HUES48 (cell line): ENCODE data around the gene TMEM191C.
"Not testable (repeated sequence)": the region's sequence is repeated elsewhere in the genome, so short reads cannot be mapped to it uniquely, and the experiment has no call there.

ENCODE experiments used
- H3K27ac ChIP-seq: one replicate; pipeline ENCODE4 v1.7.0; 2013; ENCODE audit warnings: low read depth, low read length, inconsistent platforms
- H3K27me3 ChIP-seq: 2 replicates; pipeline ENCODE4 v1.6.1; 2013; ENCODE audit warnings: mild to moderate bottlenecking, low read length; ENCODE audit not compliant: control insufficient read depth, insufficient read depth
- H3K36me3 ChIP-seq: 2 replicates; pipeline ENCODE4 v1.6.1; 2013; ENCODE audit warnings: low read length; ENCODE audit not compliant: control insufficient read depth, insufficient read depth
- H3K4me1 ChIP-seq: 2 replicates; pipeline ENCODE4 v1.6.1; 2013; ENCODE audit warnings: mild to moderate bottlenecking, low read length; ENCODE audit not compliant: control insufficient read depth, insufficient read depth
- H3K4me3 ChIP-seq: 2 replicates; pipeline ENCODE4 v1.5.1; 2013; ENCODE audit warnings: mild to moderate bottlenecking, low read depth, low read length
- H3K9ac ChIP-seq: 2 replicates; pipeline ENCODE4 v1.6.1; 2013; ENCODE audit warnings: mild to moderate bottlenecking, low read depth, low read length, moderate library complexity
- H3K9me3 ChIP-seq: 2 replicates; pipeline ENCODE4 v1.6.1; 2013; ENCODE audit warnings: low read length; ENCODE audit not compliant: control insufficient read depth, insufficient read depth

TMEM191C gene

DNA sequence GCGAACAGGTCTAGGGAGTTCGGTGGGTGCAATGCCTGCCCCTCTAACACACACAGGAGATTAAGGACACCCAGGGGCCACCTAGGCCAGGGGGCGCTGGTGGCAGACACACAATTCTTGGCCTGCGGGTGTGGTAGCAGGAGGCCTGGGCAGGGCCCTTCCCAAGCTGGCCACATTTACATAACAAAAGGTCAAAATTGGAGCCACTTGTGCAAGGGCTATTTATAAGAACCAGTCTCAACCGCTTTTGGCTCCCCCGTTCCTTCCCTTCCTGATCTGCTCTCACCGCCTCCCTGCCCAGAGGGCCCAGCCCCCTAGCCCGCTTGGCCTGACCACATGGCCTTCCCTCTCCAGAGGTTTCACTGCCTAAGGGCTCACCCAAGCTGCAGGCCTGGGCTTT lies 25.1 kb downstream of the TMEM191C start:
- not testable (repeated sequence) for H3K36me3 ChIP-seq, H3K4me1 ChIP-seq, H3K9me3 ChIP-seq, H3K27me3 ChIP-seq, H3K27ac ChIP-seq, H3K4me3 ChIP-seq, H3K9ac ChIP-seq

DNA sequence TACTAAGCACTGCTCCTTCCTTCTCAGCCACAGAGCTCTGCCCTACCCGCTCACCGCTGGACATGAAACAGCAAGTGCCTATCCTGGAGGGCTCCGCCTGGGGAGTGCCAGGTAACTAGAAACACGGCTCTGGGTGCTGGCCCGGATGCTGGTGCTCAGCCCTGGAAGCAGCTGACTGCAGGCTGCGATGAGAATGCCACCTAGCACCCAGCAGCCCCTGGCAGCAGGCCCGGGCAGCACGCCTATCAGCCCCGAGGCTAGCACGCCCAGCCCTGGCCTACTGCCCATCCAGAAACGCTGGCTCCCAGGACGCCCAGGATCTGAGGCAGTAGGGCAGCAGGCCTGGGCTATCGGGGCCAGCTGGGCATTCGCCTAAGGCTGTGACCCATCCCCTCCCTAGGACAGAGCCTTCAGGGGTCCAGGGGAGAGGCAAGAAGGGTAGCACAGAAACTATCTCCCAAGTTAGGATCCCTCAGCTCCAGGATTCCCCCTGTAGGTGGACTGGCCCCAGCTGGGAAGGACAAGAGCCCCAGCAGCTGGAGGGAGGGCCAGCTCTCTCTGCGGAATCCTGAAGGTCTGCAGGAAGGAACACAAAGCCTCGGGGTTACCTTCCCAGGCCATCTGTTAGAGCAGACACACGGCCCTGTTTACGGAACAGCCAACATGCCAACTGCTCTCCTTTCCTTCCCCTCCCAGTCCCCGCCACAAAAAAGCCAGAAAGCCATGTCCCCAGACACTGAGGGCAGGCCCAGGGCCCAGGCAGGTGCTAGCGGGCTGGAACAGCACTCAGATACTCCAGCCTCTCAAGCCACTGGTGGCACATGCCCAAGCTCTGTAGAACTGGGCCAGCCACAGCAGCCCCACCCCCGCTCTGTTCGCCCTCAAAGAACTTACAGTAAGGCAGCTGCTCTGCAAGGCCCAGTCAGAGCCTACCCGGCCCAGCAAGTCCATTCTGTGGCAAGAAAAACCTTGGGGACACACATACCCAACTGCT lies 26.9 kb downstream of the TMEM191C start:
- H3K4me1 ChIP-seq, H3K9me3 ChIP-seq, H3K36me3 ChIP-seq, H3K9ac ChIP-seq, H3K4me3 ChIP-seq, H3K27ac ChIP-seq, H3K27me3 ChIP-seq: not testable (repeated sequence)

DNA sequence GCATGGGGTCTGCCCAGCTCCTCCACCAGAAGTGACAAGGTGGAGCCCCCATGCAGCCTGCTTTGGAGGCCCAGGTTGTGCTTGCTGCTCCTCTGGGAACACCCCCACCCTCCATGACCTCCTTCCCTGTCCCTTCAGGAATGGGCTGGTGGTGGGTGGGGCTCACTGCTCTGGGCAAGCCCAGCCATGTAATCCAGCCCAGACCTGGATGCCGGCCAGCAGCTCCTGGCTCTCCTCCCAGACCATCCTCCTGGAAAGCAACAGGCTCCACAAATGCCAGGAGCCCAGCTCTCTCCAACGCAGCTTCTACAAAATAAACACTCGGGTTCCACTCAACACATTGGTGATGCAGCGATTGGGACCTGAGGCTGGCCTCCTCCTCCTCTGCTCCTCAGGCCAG lies 30.8 kb downstream of the TMEM191C start:
- H3K27ac ChIP-seq, H3K36me3 ChIP-seq, H3K4me1 ChIP-seq, H3K9me3 ChIP-seq, H3K4me3 ChIP-seq, H3K27me3 ChIP-seq, H3K9ac ChIP-seq: not testable (repeated sequence)

DNA sequence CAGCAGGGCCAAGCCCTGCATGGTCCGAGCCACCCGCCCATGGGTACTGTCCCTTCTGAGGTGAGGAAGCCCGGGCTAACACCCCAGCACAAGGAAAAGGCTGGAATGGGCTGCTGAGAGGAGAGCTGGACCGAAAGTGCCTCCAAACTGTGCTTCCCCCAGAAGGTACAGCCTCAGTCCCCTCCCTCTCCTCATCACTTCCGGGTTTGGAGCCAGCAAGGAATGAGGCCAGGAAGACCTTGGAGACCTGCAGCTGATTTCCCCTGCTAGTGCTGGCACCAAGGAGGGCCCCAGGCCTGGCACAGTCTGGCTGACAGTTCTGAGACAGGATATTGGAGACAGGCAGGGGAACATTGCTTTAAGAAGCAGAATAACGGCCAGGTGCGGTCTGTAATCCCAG lies 31.3 kb downstream of the TMEM191C start:
- not testable (repeated sequence) for H3K4me3 ChIP-seq, H3K27ac ChIP-seq, H3K4me1 ChIP-seq, H3K36me3 ChIP-seq, H3K27me3 ChIP-seq, H3K9ac ChIP-seq, H3K9me3 ChIP-seq

DNA sequence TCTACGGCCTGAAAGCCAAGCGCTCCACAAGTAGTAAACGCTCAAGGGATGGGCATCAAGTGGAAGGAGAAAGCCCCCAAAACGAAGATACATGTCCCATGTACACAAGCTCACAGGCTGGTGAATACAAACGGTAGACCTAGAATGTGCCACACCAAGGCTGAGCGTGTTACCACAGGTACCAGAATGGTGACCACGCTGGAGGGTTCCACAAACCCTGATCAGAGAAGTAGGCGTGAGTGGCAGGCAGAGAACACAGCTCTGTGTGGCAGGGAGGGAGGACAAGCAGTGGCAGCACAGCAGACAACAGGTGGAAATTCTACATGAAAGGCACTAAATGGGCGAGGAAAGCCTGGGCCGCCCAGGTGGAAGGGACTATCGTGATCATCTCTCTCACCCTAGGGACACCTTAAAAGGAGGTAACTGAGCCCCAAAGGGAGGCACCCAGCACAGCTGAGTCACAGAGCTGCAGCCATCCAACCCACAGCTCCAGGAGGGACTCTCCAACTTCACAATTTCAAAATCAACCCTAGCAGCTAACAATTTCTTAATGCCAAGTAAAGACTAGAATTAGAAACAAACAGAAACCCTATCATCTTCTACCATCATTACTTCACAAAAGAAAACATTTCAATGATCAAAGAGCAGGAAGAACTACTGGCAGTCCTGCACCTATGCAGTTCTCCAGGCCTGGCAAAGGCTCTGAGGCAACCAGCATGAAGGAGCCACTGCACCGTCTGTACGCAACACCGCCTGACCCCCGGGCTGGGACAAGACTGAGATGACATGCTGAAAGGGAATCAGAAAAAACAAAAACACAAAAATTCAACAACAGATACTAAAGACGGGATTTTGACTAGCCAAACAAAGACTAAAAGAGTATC lies 32.7 kb downstream of the TMEM191C start:
- not testable (repeated sequence) for H3K4me3 ChIP-seq, H3K36me3 ChIP-seq, H3K4me1 ChIP-seq, H3K9ac ChIP-seq, H3K9me3 ChIP-seq, H3K27me3 ChIP-seq, H3K27ac ChIP-seq

DNA sequence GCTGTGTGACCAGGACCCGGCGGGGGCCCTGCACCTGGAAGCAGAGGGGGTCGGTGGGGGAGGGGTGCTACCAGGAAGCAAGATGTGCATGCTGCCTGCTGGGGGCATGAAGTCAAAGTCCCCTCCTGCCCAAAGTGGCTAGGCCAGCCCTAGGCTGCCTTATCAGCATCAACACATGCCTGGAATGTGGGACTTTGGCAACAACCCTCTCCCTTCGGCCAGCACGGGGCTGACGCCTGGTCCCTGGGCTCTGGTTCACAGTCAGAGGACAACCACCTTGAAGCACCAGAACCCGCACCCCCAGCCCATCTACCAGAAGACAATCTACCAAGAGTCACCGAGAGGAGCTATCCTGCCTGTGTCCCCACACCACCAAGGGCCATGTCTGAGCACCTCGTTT lies 43.2 kb downstream of the TMEM191C start:
- not testable (repeated sequence) for H3K4me1 ChIP-seq

DNA sequence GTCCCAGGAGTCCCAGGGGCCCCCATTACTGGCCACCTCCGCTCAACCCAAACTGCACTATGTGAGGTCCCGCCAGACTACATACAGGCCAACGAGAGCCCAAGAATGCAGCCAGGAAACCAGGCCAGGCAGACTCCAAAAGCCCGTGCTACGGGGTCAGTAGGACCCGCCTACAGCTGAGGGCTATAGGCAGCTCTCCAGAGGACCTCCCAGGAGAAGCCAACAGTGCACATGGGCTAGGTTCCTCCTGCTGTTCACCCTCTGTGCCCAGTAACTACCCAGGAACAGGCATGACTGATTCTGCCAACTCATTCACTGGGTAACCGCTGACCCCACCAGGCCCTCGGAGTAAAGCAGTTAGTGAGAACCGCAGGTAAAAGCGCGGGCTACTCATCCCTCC lies 44.8 kb downstream of the TMEM191C start:
- not testable (repeated sequence) for H3K27ac ChIP-seq, H3K9ac ChIP-seq, H3K4me3 ChIP-seq, H3K27me3 ChIP-seq, H3K9me3 ChIP-seq, H3K36me3 ChIP-seq, H3K4me1 ChIP-seq

More for the DNA sequence above, 43.2 kb downstream of the TMEM191C start:
- H3K27me3 ChIP-seq, H3K9me3 ChIP-seq, H3K4me3 ChIP-seq, H3K36me3 ChIP-seq, H3K9ac ChIP-seq, H3K27ac ChIP-seq: not testable (repeated sequence)

DNA sequence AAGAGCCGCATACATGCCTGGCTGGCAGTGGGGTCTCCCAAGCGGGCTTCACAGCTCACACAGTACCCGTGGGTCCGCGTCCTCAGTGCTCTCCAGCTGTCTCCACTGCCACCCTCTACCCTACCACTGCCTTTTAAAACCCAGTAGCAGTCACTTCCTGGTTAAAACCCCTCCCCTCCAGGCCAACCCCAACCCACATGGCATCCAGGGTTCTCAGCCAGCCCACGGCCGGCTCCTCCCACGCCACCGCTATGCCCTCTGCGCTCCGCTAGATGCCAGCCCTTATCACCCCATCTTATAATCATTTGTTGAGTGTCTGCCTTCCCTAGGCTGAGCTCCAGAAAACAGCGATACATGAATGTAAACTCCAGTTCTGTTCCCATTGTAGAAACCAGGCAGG lies 46.9 kb downstream of the TMEM191C start:
- H3K4me3 ChIP-seq, H3K9ac ChIP-seq, H3K27me3 ChIP-seq, H3K36me3 ChIP-seq, H3K9me3 ChIP-seq, H3K27ac ChIP-seq, H3K4me1 ChIP-seq: not testable (repeated sequence)

DNA sequence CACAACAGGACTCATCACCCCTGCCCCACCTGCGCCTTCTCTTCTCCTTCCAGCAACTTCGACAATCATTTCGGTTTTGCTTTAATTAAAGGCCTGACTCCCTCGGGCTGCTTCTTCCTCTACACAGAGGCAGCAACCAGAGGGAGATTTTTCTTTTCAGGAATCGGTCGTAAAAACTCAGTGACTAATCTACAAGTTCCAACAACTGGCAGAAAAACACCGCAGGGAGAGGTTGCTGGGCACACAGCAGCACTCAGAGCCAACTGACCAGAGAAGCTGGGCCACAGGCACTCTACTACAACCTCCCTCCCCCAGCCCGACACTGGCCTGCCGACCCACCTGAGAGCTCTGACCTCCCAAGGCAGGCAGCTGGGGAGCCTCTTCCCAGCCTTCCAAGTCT lies 48.0 kb downstream of the TMEM191C start:
- H3K4me1 ChIP-seq, H3K4me3 ChIP-seq, H3K9ac ChIP-seq, H3K27ac ChIP-seq, H3K27me3 ChIP-seq, H3K36me3 ChIP-seq, H3K9me3 ChIP-seq: not testable (repeated sequence)

DNA sequence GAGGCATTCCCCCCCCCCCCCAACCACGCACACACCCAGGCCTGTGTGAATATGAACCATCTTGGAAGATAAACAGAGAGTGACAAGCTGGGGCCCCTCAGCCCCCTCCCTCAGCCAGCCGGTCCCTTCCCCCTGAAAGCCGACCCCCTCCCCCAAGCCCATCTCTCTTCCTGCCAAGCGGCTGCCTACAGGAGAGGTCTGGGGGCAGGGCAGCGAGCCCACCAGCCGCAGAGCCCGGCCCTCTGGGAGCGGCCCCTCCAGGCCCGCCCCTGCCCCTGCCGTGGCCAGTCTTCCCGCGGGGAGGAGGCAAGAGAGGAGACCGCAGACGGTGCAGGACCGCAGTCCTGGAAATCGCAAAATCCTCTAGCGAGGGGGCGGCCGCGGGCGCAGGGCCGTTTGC lies 49.3 kb downstream of the TMEM191C start:
- H3K36me3 ChIP-seq, H3K27me3 ChIP-seq, H3K9ac ChIP-seq, H3K27ac ChIP-seq, H3K4me1 ChIP-seq, H3K4me3 ChIP-seq, H3K9me3 ChIP-seq: not testable (repeated sequence)
